Measurements from ENCODE around the gene ASIC1.
"Not testable (repeated sequence)": the region's sequence is repeated elsewhere in the genome, so short reads cannot be mapped to it uniquely, and the experiment has no call there.

ASIC1 gene

GRCh38 chr12:50057000-50057841, at the start of gene ASIC1:
TSS of gene ASIC1 (plus strand) at chr12:50057596. CDS start at chr12:50058767, 1,171 bp downstream.
- DNase-seq = peak; percentile 46

- DNase-seq = no peak
Measured at GRCh38 chr12:50013361-50014147, 43.8 kb upstream of the ASIC1 start.

GRCh38 chr12:50014342-50014741, 43.1 kb upstream of the ASIC1 start:
- no peak for DNase-seq

- DNase-seq = no peak
Measured at GRCh38 chr12:50016501-50017475, 40.6 kb upstream of the ASIC1 start.

GRCh38 chr12:50017641-50018040, 39.8 kb upstream of the ASIC1 start:
- no peak for DNase-seq

GRCh38 chr12:50018154-50018553, 39.2 kb upstream of the ASIC1 start:
- DNase-seq = no peak

- no peak for DNase-seq
Measured at GRCh38 chr12:50018968-50019367, 38.4 kb upstream of the ASIC1 start.

GRCh38 chr12:50019524-50019923, 37.9 kb upstream of the ASIC1 start:
- no peak for DNase-seq

- DNase-seq = no peak
Measured at GRCh38 chr12:50021031-50021430, 36.4 kb upstream of the ASIC1 start.

GRCh38 chr12:50022903-50023302, 34.5 kb upstream of the ASIC1 start:
- DNase-seq = no peak

GRCh38 chr12:50024227-50024626, 33.2 kb upstream of the ASIC1 start:
- no peak for DNase-seq

GRCh38 chr12:50024805-50025186, 32.6 kb upstream of the ASIC1 start:
- peak in 1 of 2 donors; percentile 5 for DNase-seq

GRCh38 chr12:50025187-50026059, 32.0 kb upstream of the ASIC1 start, which contains the start of gene RACGAP1:
TSS of gene RACGAP1 (minus strand) at chr12:50025494. CDS start at chr12:50016715, 8,779 bp downstream.
- DNase-seq = peak; percentile 95

GRCh38 chr12:50026691-50027090, 30.7 kb upstream of the ASIC1 start:
- no peak for DNase-seq

- DNase-seq = not testable (repeated sequence)
Measured at GRCh38 chr12:50030449-50030848, 26.9 kb upstream of the ASIC1 start.

- no peak for DNase-seq
Measured at GRCh38 chr12:50032515-50032853, 24.9 kb upstream of the ASIC1 start.

GRCh38 chr12:50032854-50033581, 24.4 kb upstream of the ASIC1 start:
- DNase-seq = no peak

GRCh38 chr12:50038336-50038735, 19.1 kb upstream of the ASIC1 start:
- no peak for DNase-seq

GRCh38 chr12:50039151-50039835, 18.1 kb upstream of the ASIC1 start:
- DNase-seq = peak; percentile 79 to 85

GRCh38 chr12:50040657-50041056, 16.7 kb upstream of the ASIC1 start:
- no peak for DNase-seq
